PFSK-1 (cell line): ENCODE results near the gene PLCD4.

Experiments used
- REST ChIP-seq, 2 experiments: IDR thresholded peaks; 2 replicates each; pipeline versions ENCODE4 v1.6.1 to v1.8.0; 2011 to 2012; ENCODE audit warnings: low read depth in 2 of 2, low read length in 2 of 2, control low read depth in 1 of 2, inconsistent platforms in 1 of 2, mild to moderate bottlenecking in 1 of 2, moderate library complexity in 1 of 2; ENCODE audit not compliant: insufficient read depth in 1 of 2
- SIN3A ChIP-seq: IDR thresholded peaks from 2 replicates; pipeline ENCODE4 v1.6.1; 2012; ENCODE audit warnings: mild to moderate bottlenecking, low read length, moderate library complexity, borderline replicate concordance; ENCODE audit not compliant: insufficient read depth
- TAF1 ChIP-seq: IDR thresholded peaks from 2 replicates; pipeline ENCODE4 v1.6.1; 2012; ENCODE audit warnings: low read length, control low read depth, borderline replicate concordance; ENCODE audit not compliant: insufficient read depth

GRCh38 chr2:218671654-218672566 is 64.2 kb downstream of the PLCD4 start, which contains the start of the genes RNF25 and STK36:
- TF ChIP-seq TAF1: peak; percentile 65; the same call in 1 of the 2 replicates
- TF ChIP-seq REST (IDR thresholded peaks at IDR 0.05; ENCODE audit: insufficient read depth in 1 of 2, low read depth in 2 of 2, low read length in 2 of 2): peak in 1 of 2 experiments; percentile 40; a peak in 1 of 4 replicates
- TF ChIP-seq SIN3A: peak; percentile 66; the same call in 1 of the 2 replicates
